Measurements from ENCODE around the gene ZNF44. TPM values are rescaled to one million over a fixed set of nuclear protein-coding genes. Genes with fewer than 3 reads are reported as not detected.

ZNF44 gene
- total and polyA plus RNA-seq, 2 of the 13 experiments (the other 11 are each of a cell fraction or from before 2014, with no cell fraction given) = 6.9 to 15.7 TPM

- TF ChIP-seq PRDM15 (CRISPR knock-in tag; IDR thresholded peaks at IDR 0.05) (no peak), CREB1 (IDR thresholded peaks at IDR 0.05) (no peak), CREB1 (CRISPR knock-in tag; IDR thresholded peaks at IDR 0.05) (peak; percentile 48), NCOR1 (IDR thresholded peaks at IDR 0.05; ENCODE audit: borderline replicate concordance, low read length) (peak; percentile 81; the same call in 1 of the 2 replicates), MTA1 (CRISPR knock-in tag; IDR thresholded peaks at IDR 0.05; ENCODE audit: borderline replicate concordance) (no peak), RFX5 (IDR thresholded peaks at IDR 0.05; ENCODE audit: low read depth, low read length) (no peak), SSRP1 (CRISPR knock-in tag; IDR thresholded peaks at IDR 0.05) (no peak), KMT2B (CRISPR knock-in tag; IDR thresholded peaks at IDR 0.05) (no peak), NFKB2 (CRISPR knock-in tag; IDR thresholded peaks at IDR 0.05; ENCODE audit: borderline replicate concordance) (no peak), POGZ (CRISPR knock-in tag; IDR thresholded peaks at IDR 0.05) (no peak), MEIS2 (CRISPR knock-in tag; IDR thresholded peaks at IDR 0.05) (no peak), ZNF563 (CRISPR knock-in tag; IDR thresholded peaks at IDR 0.05) (no peak), HHEX (CRISPR knock-in tag; IDR thresholded peaks at IDR 0.05) (no peak), MAFF (IDR thresholded peaks at IDR 0.05; ENCODE audit: low read depth, low read length) (no peak), SP5 (CRISPR knock-in tag; IDR thresholded peaks at IDR 0.05; ENCODE audit: borderline replicate concordance, low read depth) (0 out of 2 replicates have a peak, but pooled peaks have one; percentile 16), ZNF577 (CRISPR knock-in tag; IDR thresholded peaks at IDR 0.05; ENCODE audit: borderline replicate concordance, low read depth) (no peak), THAP8 (CRISPR knock-in tag; IDR thresholded peaks at IDR 0.05; ENCODE audit: borderline replicate concordance) (no peak), ATF1 (CRISPR knock-in tag; IDR thresholded peaks at IDR 0.05) (no peak), ZNF224 (CRISPR knock-in tag; IDR thresholded peaks at IDR 0.05) (no peak), ZXDC (CRISPR knock-in tag; IDR thresholded peaks at IDR 0.05) (no peak), FOXO4 (CRISPR knock-in tag; conservative IDR thresholded peaks at IDR 0.05) (no peak), ARHGAP35 (CRISPR knock-in tag; IDR thresholded peaks at IDR 0.05; ENCODE audit: borderline replicate concordance) (no peak), PAX8 (CRISPR knock-in tag; IDR thresholded peaks at IDR 0.05; ENCODE audit: borderline replicate concordance) (no peak), ZMYM3 (CRISPR knock-in tag; IDR thresholded peaks at IDR 0.05) (no peak), MYNN (CRISPR knock-in tag; IDR thresholded peaks at IDR 0.05; ENCODE audit: low read depth) (no peak), ELF3 (CRISPR knock-in tag; IDR thresholded peaks at IDR 0.05) (peak; percentile 48; the same call in 1 of the 2 replicates)
Measured at GRCh38 chr19:12330340-12330739, 35.7 kb upstream of the ZNF44 start (continued).

Measured in HepG2 (cell line).